H1 (cell line): ENCODE measurements around the gene GJC2. TPM values are rescaled to one million over a fixed set of nuclear protein-coding genes. Genes with fewer than 3 reads are reported as not detected.

Source experiments
- CTBP2 ChIP-seq: IDR thresholded peaks from 2 replicates; pipeline ENCODE4 v1.7.0; 2011; ENCODE audit warnings: borderline replicate concordance, mild to moderate bottlenecking, moderate library complexity, mixed read lengths, low read length; ENCODE audit not compliant: insufficient read depth, insufficient read length
- NANOG ChIP-seq: IDR thresholded peaks from 2 replicates; pipeline ENCODE4 v1.6.1; 2011; ENCODE audit warnings: low read length, low read depth, mild to moderate bottlenecking, inconsistent platforms; ENCODE audit not compliant: insufficient read depth, poor library complexity, severe bottlenecking
- RXRA ChIP-seq: IDR thresholded peaks from 2 replicates; pipeline ENCODE4 v1.6.1; 2011; ENCODE audit warnings: low read depth, mild to moderate bottlenecking, low read length, moderate library complexity; ENCODE audit not compliant: insufficient read depth
- SIRT6 ChIP-seq: IDR thresholded peaks from one replicate; pipeline ENCODE4 v1.7.1; 2012; ENCODE audit warnings: low read length, inconsistent platforms
- polyA plus RNA-seq, 7 experiments: library from polyadenylated mRNA; depleted of rRNA in 3 of 7; stranded (reverse) in 5 of 7; unstranded in 2 of 7; fragments of >200 nt in 5 of 7; fragments of 200-250 nt in 2 of 7; gene quantifications; 1 replicate in 5 of 7; 2 replicates in 1 of 7; 4 replicates in 1 of 7; pipeline versions ENCODE4 v1.2.1 to v1.2.3, GENCODE V29; 2011 to 2013; ENCODE audit warnings: missing spikeins in 2 of 7, mixed read lengths in 2 of 7
- total RNA-seq: library from RNA; stranded (reverse); fragmentation: NEBNext Ultra II Directional; extraction: Animal tissue kit (Norgen Biotek cat#: 25700); gene quantifications from 2 replicates; pipeline ENCODE4 v1.2.1, GENCODE V29; 2021

Gene GJC2
- total and polyA plus RNA-seq, 2 of the 8 experiments (the other 6 are each of a cell fraction or from before 2014, with no cell fraction given): 0.17 to 0.54 TPM

DNA sequence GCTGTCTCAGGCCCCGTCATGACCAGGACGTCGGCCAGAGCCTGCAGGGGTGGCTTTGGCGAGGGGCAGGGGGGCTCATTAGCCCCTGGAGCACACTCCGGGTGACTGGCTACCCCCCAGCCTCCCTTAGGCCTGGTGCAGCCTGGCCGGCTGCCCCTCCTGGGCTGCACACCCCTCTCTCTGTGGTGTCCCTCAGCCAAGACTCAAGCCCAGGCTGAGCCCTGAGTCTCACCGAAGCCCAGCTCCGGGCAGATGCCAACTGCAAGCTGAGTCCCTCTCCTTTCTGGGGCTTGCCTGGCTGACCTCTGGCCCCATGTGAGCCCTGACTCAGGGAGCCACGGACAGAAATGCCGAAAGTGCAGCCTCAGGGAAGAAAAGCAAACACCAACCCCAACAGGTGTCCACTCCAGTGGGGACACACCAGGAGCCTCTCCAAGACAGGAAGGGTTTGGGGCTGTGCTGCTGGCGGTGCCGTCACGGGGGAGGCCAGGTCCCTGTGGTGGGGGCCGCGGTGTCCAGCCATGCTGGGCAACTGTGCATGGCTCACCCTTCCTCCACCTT, 10.6 kb downstream of the GJC2 start (continued):
- TF ChIP-seq RXRA (no peak), SIRT6 (no peak), CTBP2 (no peak), NANOG (no peak)
- TF ChIP-seq, all 59 proteins: peak for 0
